HG03025 (cell line): Measurements from ENCODE around the gene FLT4.

ENCODE experiments used
- ATAC-seq: cut with Tn5 transposase; IDR thresholded peaks from one replicate; pipeline ENCODE4 v1.9.1; 2021; ENCODE audit warnings: mild to moderate bottlenecking, moderate library complexity; ENCODE audit not compliant: unreplicated experiment, low FRiP score

FLT4 gene

GRCh38 chr5:180628211-180628610 lies 21.2 kb downstream of the FLT4 start:
- ATAC-seq: no peak

GRCh38 chr5:180627386-180628120 lies 21.8 kb downstream of the FLT4 start:
- no peak for ATAC-seq

- ATAC-seq: no peak
Observed at GRCh38 chr5:180626661-180627385, 22.6 kb downstream of the FLT4 start.

- ATAC-seq: no peak
Observed at GRCh38 chr5:180625791-180626660, 23.4 kb downstream of the FLT4 start.

- ATAC-seq: no peak
Observed at GRCh38 chr5:180625125-180625790, 24.1 kb downstream of the FLT4 start.

- ATAC-seq: no peak
Observed at GRCh38 chr5:180624587-180624986, 24.8 kb downstream of the FLT4 start.

- no peak for ATAC-seq
Observed at GRCh38 chr5:180623844-180624243, 25.6 kb downstream of the FLT4 start.

GRCh38 chr5:180623411-180623834 lies 26.0 kb downstream of the FLT4 start:
- ATAC-seq: no peak

GRCh38 chr5:180622910-180623309 lies 26.5 kb downstream of the FLT4 start:
- ATAC-seq: no peak

- ATAC-seq: no peak
Observed at GRCh38 chr5:180621311-180621710, 28.1 kb downstream of the FLT4 start.

GRCh38 chr5:180620014-180620413 lies 29.4 kb downstream of the FLT4 start:
- no peak for ATAC-seq

GRCh38 chr5:180619563-180619915 lies 29.9 kb downstream of the FLT4 start:
- ATAC-seq: no peak

GRCh38 chr5:180618829-180619562 lies 30.4 kb downstream of the FLT4 start:
- no peak for ATAC-seq

- no peak for ATAC-seq
Observed at GRCh38 chr5:180618487-180618828, 30.9 kb downstream of the FLT4 start.

GRCh38 chr5:180613814-180614188 lies 35.6 kb downstream of the FLT4 start:
- ATAC-seq: no peak

GRCh38 chr5:180613188-180613813 lies 36.1 kb downstream of the FLT4 start:
- ATAC-seq: no peak

- ATAC-seq: no peak
Observed at GRCh38 chr5:180612683-180613082, 36.7 kb downstream of the FLT4 start.

GRCh38 chr5:180611140-180611850 lies 38.1 kb downstream of the FLT4 start:
- no peak for ATAC-seq
